Measurements from ENCODE around the gene EMP3.

- TF ChIP-seq CTCF (IDR thresholded peaks at IDR 0.05) (no peak), POLR2A (IDR thresholded peaks at IDR 0.05) (no peak)
Observed at GRCh38 chr19:48355365-48355954, 30.1 kb downstream of the EMP3 start.

Measured in heart left ventricle (tissue), 13 donors.